Mononuclear cell (primary cell): ENCODE results near the gene CDHR2. TPM values are rescaled to one million over a fixed set of nuclear protein-coding genes. Genes with fewer than 3 reads are reported as not detected.

Source experiments
- H3K27me3 ChIP-seq: 2 replicates; pipeline ENCODE4 v1.6.0; 2011; ENCODE audit warnings: low read length, control low read depth; ENCODE audit not compliant: insufficient read depth
- H3K4me1 ChIP-seq: 2 replicates; pipeline ENCODE4 v1.5.1; 2011; ENCODE audit warnings: mild to moderate bottlenecking, low read length, control low read depth; ENCODE audit not compliant: insufficient read depth
- H3K4me3 ChIP-seq: 2 replicates; pipeline ENCODE4 v1.5.1; 2011; ENCODE audit warnings: mild to moderate bottlenecking, low read length, moderate library complexity
- H3K9me3 ChIP-seq: 2 replicates; pipeline ENCODE4 v1.5.1; 2011; ENCODE audit warnings: low read depth, mild to moderate bottlenecking, control low read depth, low read length
- total RNA-seq: library from RNA; depleted of rRNA; stranded (reverse); fragments of >200 nt; gene quantifications from one replicate; pipeline ENCODE4 v1.2.3, GENCODE V29; 2012

The CDHR2 gene
- total RNA-seq, 1 donor, result 0.10 TPM

- H3K9me3 ChIP-seq, result no peaks in the 10 kb centered on the region
- H3K4me1 ChIP-seq, result peaks cover 17% of the 10 kb centered on the region
- H3K27me3 ChIP-seq, result no peaks in the 10 kb centered on the region
- H3K4me3 ChIP-seq, result no peak overlapping the region
These were observed 23.5 kb upstream of the CDHR2 start for GRCh38 chr5:176525677-176526076.

DNA sequence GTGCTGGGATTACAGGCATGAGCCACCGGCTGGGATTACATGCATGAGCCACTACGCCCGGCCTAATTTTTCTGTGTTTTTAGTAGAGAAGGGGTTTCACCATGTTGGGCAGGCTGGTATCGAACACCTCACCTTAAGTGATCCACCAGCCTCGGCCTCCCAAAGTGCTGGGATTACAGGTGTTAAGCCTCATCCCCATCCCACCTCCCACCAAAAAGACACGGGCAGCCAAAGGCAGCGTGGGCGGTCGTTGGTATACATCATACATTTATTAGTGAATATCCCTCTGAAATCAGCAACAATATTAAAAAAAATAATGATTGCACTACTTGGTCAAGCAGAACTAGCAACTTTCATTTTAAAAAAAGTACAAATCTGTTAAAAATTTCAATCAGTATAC is 22.7 kb upstream of the CDHR2 start:
- peaks cover 25% of the 10 kb centered on the region for H3K4me1 ChIP-seq
- H3K4me3 ChIP-seq, result no peak overlapping the region
- H3K9me3 ChIP-seq, result no peaks in the 10 kb centered on the region
- H3K27me3 ChIP-seq, result no peaks in the 10 kb centered on the region

GRCh38 chr5:176527246-176528222 is 21.6 kb upstream of the CDHR2 start:
- H3K4me3 ChIP-seq, result no peak overlapping the region
- H3K27me3 ChIP-seq, result no peaks in the 10 kb centered on the region
- peaks cover 35% of the 10 kb centered on the region for H3K4me1 ChIP-seq
- H3K9me3 ChIP-seq, result no peaks in the 10 kb centered on the region

GRCh38 chr5:176528301-176528700 is 20.8 kb upstream of the CDHR2 start:
- Histone ChIP-seq H3K4me1 (peaks cover 43% of the 10 kb centered on the region), H3K4me3 (no peak overlapping the region), H3K27me3 (no peaks in the 10 kb centered on the region), H3K9me3 (no peaks in the 10 kb centered on the region)

- Histone ChIP-seq H3K4me1 (peaks cover 47% of the 10 kb centered on the region), H3K27me3 (no peaks in the 10 kb centered on the region), H3K4me3 (no peak overlapping the region), H3K9me3 (no peaks in the 10 kb centered on the region)
These were observed 20.4 kb upstream of the CDHR2 start for GRCh38 chr5:176528761-176529115.

GRCh38 chr5:176529116-176529740 is 19.9 kb upstream of the CDHR2 start:
- peaks cover 52% of the 10 kb centered on the region for H3K4me1 ChIP-seq
- no peak overlapping the region for H3K4me3 ChIP-seq
- no peaks in the 10 kb centered on the region for H3K27me3 ChIP-seq
- no peaks in the 10 kb centered on the region for H3K9me3 ChIP-seq

- H3K27me3 ChIP-seq, result no peaks in the 10 kb centered on the region
- no peak overlapping the region for H3K4me3 ChIP-seq
- peaks cover 57% of the 10 kb centered on the region for H3K4me1 ChIP-seq
- no peaks in the 10 kb centered on the region for H3K9me3 ChIP-seq
These were observed 19.4 kb upstream of the CDHR2 start for GRCh38 chr5:176529741-176530141.

DNA sequence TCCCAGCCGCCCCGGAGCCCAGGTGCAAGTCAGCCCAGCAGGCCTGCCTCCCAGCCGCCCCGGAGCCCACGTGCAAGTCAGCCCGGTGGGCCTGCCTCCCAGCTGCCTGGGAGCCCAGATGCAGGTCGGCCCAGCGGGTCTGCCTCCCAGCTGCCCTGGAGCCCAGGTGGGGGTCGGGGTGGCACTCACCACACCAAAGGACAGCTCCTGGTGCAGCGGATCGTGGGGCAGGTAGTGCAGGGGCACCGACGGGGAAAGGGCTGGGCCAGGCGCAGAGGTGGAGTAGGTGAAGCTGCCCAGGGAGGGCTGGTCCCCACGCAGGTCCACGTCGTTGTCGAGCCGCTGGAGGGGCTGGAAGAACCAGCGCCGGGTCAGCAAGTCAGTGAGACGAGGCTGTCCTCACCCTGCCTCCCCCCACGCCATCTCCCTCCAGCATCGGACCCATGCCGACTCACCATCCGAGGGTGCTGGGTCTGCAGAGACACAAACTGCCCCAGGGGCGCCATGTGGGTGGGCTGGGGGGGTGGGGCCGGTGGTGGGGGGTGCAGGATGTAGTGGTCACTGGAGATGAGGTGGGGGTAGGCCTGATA is 18.7 kb upstream of the CDHR2 start:
- no peaks in the 10 kb centered on the region for H3K9me3 ChIP-seq
- peaks cover 65% of the 10 kb centered on the region for H3K4me1 ChIP-seq
- no peaks in the 10 kb centered on the region for H3K27me3 ChIP-seq
- H3K4me3 ChIP-seq, result no peak overlapping the region

- H3K27me3 ChIP-seq, result no peaks in the 10 kb centered on the region
- H3K4me1 ChIP-seq, result peaks cover 67% of the 10 kb centered on the region
- no peak overlapping the region for H3K4me3 ChIP-seq
- no peaks in the 10 kb centered on the region for H3K9me3 ChIP-seq
These were observed 17.9 kb upstream of the CDHR2 start for GRCh38 chr5:176530983-176531901.

GRCh38 chr5:176531902-176532493 is 17.1 kb upstream of the CDHR2 start:
- no peak overlapping the region for H3K4me3 ChIP-seq
- H3K4me1 ChIP-seq, result peaks cover 67% of the 10 kb centered on the region
- no peaks in the 10 kb centered on the region for H3K27me3 ChIP-seq
- no peaks in the 10 kb centered on the region for H3K9me3 ChIP-seq

DNA sequence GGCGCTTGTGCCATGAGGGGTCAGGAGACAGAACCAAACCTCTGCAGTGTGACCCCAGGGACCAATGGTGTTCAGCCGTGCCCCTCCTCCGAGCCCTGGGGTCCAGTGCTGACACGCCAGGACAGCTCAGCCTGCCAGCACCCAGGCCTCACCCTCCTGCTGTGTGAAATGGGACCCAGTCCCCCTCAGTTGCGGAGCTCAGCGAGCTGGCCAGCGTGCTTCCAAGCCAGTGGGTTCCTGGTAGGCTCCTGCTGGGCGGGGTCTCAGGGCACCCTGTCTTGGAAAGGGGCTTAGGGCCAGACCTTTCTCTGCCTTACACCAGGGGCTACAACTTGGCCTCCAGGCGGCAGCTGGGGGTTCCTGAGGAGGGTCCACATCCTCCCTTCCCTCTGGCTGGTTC is 16.3 kb upstream of the CDHR2 start:
- Histone ChIP-seq H3K9me3 (no peaks in the 10 kb centered on the region), H3K4me1 (peaks cover 67% of the 10 kb centered on the region), H3K4me3 (no peak overlapping the region), H3K27me3 (no peaks in the 10 kb centered on the region)

DNA sequence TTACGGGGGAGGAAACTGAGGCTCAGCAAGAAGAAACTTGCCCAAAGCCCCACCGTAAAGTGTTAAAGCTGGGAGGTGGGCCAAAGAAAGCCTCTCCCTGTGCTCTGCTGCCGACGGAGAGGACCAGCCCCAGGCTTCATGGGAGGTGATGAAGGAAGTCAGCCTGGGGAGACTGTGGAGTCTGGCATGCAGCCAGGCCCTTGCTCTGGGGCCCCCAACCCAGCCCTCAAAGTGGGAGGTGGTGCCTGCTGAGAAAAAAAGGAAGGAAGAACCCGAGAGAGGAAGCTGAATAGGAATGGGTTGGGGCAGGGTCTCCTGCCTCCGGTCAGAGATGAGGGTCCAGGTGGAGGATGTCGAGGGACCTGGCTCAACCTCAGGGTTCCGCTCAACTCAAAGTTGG is 15.8 kb upstream of the CDHR2 start:
- H3K27me3 ChIP-seq, result no peaks in the 10 kb centered on the region
- H3K9me3 ChIP-seq, result no peaks in the 10 kb centered on the region
- peaks cover 72% of the 10 kb centered on the region for H3K4me1 ChIP-seq
- peak overlapping the region; percentile 98 for H3K4me3 ChIP-seq

GRCh38 chr5:176533894-176534611 is 15.1 kb upstream of the CDHR2 start:
- Histone ChIP-seq H3K9me3 (no peaks in the 10 kb centered on the region), H3K4me1 (peaks cover 76% of the 10 kb centered on the region), H3K27me3 (no peaks in the 10 kb centered on the region), H3K4me3 (peak overlapping the region; percentile 98)

GRCh38 chr5:176534640-176535039 is 14.5 kb upstream of the CDHR2 start:
- no peaks in the 10 kb centered on the region for H3K27me3 ChIP-seq

More at GRCh38 chr5:176534640-176535039, 14.5 kb upstream of the CDHR2 start:
- Histone ChIP-seq H3K4me3 (peak overlapping the region; percentile 98), H3K4me1 (peaks cover 76% of the 10 kb centered on the region), H3K9me3 (no peaks in the 10 kb centered on the region)
